Adrenal gland (tissue), 12 donors: ENCODE measurements around the gene ARHGAP12. TPM values are rescaled to one million over a fixed set of nuclear protein-coding genes. Genes with fewer than 3 reads are reported as not detected.

Source experiments
- DNase-seq, 7 donors: peaks; one replicate each; pipeline ENCODE4 v3.0.0-alpha.2; 2019 to 2020
- H3K27ac ChIP-seq, 5 donors: fragments of 200-600 bp; sonication (generic) in 4 of 5; 1 replicate in 3 of 5; 2 replicates in 2 of 5; pipeline versions ENCODE4 v1.5.1 to v1.8.0; 2016 to 2020; ENCODE audit warnings: mild to moderate bottlenecking in 1 of 5
- H3K27me3 ChIP-seq: fragments of 200-600 bp; 2 replicates; pipeline ENCODE4 v1.8.0; 2021
- H3K36me3 ChIP-seq, 2 donors: fragments of 200-600 bp; replicated peaks in 1 of 2; 1 replicate in 1 of 2; 2 replicates in 1 of 2; pipeline versions ENCODE4 v1.5.1 to v1.8.0; 2018 to 2022
- H3K4me1 ChIP-seq, 2 donors: fragments of 200-600 bp; replicated peaks in 1 of 2; 1 replicate in 1 of 2; 2 replicates in 1 of 2; pipeline versions ENCODE4 v1.5.1 to v1.8.0; 2018 to 2021
- H3K4me3 ChIP-seq, 4 donors: fragments of 200-600 bp; sonication (generic) in 3 of 4; one replicate each; pipeline ENCODE4 v1.5.1; 2016 to 2018
- H3K9me3 ChIP-seq, 3 donors: fragments of 200-600 bp; sonication (generic) in 1 of 3; replicated peaks in 1 of 3; 1 replicate in 2 of 3; 2 replicates in 1 of 3; pipeline versions ENCODE4 v1.5.1 to v1.8.0; 2016 to 2021
- CTCF ChIP-seq, 6 experiments: fragments of 450-650 bp in 4 of 6; fragments of 200-600 bp in 2 of 6; sonication (generic) in 1 of 6; IDR thresholded peaks; 1 replicate in 5 of 6; 2 replicates in 1 of 6; pipeline versions ENCODE4 v1.5.1 to v1.8.0; 2016 to 2021; ENCODE audit warnings: antibody characterized with exemption in 6 of 6, mild to moderate bottlenecking in 2 of 6, moderate library complexity in 1 of 6
- POLR2A ChIP-seq, 2 donors: fragments of 450-650 bp; IDR thresholded peaks; one replicate each; pipeline ENCODE4 v1.6.1; 2017; ENCODE audit warnings: antibody characterized with exemption in 2 of 2, mild to moderate bottlenecking in 2 of 2, moderate library complexity in 1 of 2
- WGBS, 4 donors: extraction: QIAGEN DNeasy Blood & Tissue Kit in 2 of 4; methylation state at CpG; one replicate each; pipeline versions ENCODE4 v1.1.5 to v1.1.7; 2013 to 2017; 5-methylcytosine and 5-hydroxymethylcytosine counted together
- intact Hi-C, 2 donors: fragments of 100-400 bp; cut with DNase I; formaldehyde crosslinking; loops; one replicate each; pipeline versions ENCODE4 v1.14.1 to v1.15.0; 2022 to 2023
- polyA plus RNA-seq, 3 donors: library from polyadenylated mRNA; stranded (reverse); fragments of 200-250 nt in 2 of 3; fragments of 350-450 nt in 1 of 3; fragmentation: Illumina TruSeq in 1 of 3; extraction: RNeasy Lipid Tissue Mini Kit (QIAGEN cat#74804) in 1 of 3; gene quantifications; one replicate each; pipeline ENCODE4 v1.2.3, GENCODE V29; 2013 to 2014
- total RNA-seq, 9 donors: library from RNA; depleted of rRNA in 4 of 9; stranded (reverse); fragments of >200 nt in 4 of 9; fragments of 120-200 nt in 1 of 9; fragmentation: NEBNext Ultra II Directional in 1 of 9; extraction: Animal tissue kit (Norgen Biotek cat#: 25700) in 1 of 9; gene quantifications; one replicate each; pipeline versions ENCODE4 v1.1.0 to v1.2.4, GENCODE V29; 2013 to 2023
- donor health status: healthy with polysubstance abuse.
- donor health status: Bipolar disorder and iron deficiency.
- donor health status: DM: yes; HTN: yes; CAD: no.
- donor health status: DM: no; HTN: no; CAD: no.
- donor health status: DM: no; HTN: no; CAD: no.
- donor health status: DM: yes; HTN: yes; CAD: no.

ARHGAP12 gene
- total and polyA plus RNA-seq, 12 donors, result 26.7 to 88.6 (median 38.1) TPM

- Histone ChIP-seq H3K36me3 (no peaks in the 10 kb centered on the region), H3K27me3 (no peaks in the 10 kb centered on the region), H3K4me1 (peaks cover 0 to 38% of the 10 kb centered on the region in 2 donors), H3K4me3 (no peak overlapping the region), H3K27ac (no peak overlapping the region), H3K9me3 (no peaks in the 10 kb centered on the region)
- intact Hi-C loops, result loop anchor here in 1 of 2 donors (10.0 kb wide), 1 partner anchor 51 kb away; the partner anchor contains the start of gene ARHGAP12
- DNase-seq, result no peak
- 33 to 72% (median 55%) methylated on average over 1 of the region's 1 CpG for WGBS, 4 donors
- no peak for TF ChIP-seq CTCF (IDR thresholded peaks at IDR 0.05)
These were observed 54.9 kb downstream of the ARHGAP12 start for GRCh38 chr10:31873724-31874123.

GRCh38 chr10:31871266-31872065, 57.2 kb downstream of the ARHGAP12 start:
- Histone ChIP-seq H3K36me3 (no peaks in the 10 kb centered on the region), H3K4me1 (peaks cover 0 to 35% of the 10 kb centered on the region in 2 donors), H3K27me3 (no peaks in the 10 kb centered on the region), H3K27ac (no peak overlapping the region), H3K4me3 (no peak overlapping the region), H3K9me3 (no peaks in the 10 kb centered on the region)
- no peak for DNase-seq
- TF ChIP-seq POLR2A (IDR thresholded peaks at IDR 0.05) (no peak), CTCF (IDR thresholded peaks at IDR 0.05) (no peak)
- intact Hi-C loops, result loop anchor here in 1 of 2 donors (10.0 kb wide), 1 partner anchor 53 kb away; the partner anchor contains the start of gene ARHGAP12
- WGBS, 4 donors, result 66 to 78% (median 74%) methylated on average over 7 of the region's 7 CpGs

- H3K36me3 ChIP-seq, result no peaks in the 10 kb centered on the region
- DNase-seq, result no peak
- 81 to 97% (median 86%) methylated on average over 3 of the region's 3 CpGs for WGBS, 4 donors
- peaks cover 9 to 37% of the 10 kb centered on the region in 2 donors for H3K4me1 ChIP-seq
- H3K27me3 ChIP-seq, result no peaks in the 10 kb centered on the region
- intact Hi-C loops, result loop anchor here (10.0 kb wide), 1 partner anchor 137 kb away; no protein-coding TSS in a partner anchor
- TF ChIP-seq POLR2A (IDR thresholded peaks at IDR 0.05) (no peak), CTCF (IDR thresholded peaks at IDR 0.05) (no peak)
- H3K9me3 ChIP-seq, result peaks cover 0 to 6% (median 0%) of the 10 kb centered on the region in 3 donors
- H3K4me3 ChIP-seq, result no peak overlapping the region
- H3K27ac ChIP-seq, result no peak overlapping the region
These were observed 61.0 kb downstream of the ARHGAP12 start for GRCh38 chr10:31867646-31868045.

- H3K36me3 ChIP-seq, result peaks cover 0 to under 1% of the 10 kb centered on the region in 2 donors
- WGBS, 4 donors, result 78 to 85% (median 79%) methylated on average over 4 of the region's 4 CpGs
- H3K27me3 ChIP-seq, result no peaks in the 10 kb centered on the region
- TF ChIP-seq CTCF (IDR thresholded peaks at IDR 0.05) (no peak), POLR2A (IDR thresholded peaks at IDR 0.05) (no peak)
- peak overlapping the region in 1 of 5 donors; percentile 4 for H3K27ac ChIP-seq
- intact Hi-C loops, result loop anchor here (10.0 kb wide), 1 partner anchor 139 kb away; no protein-coding TSS in a partner anchor
- H3K4me3 ChIP-seq, result no peak overlapping the region
- H3K9me3 ChIP-seq, result peaks cover 0 to 6% (median 0%) of the 10 kb centered on the region in 3 donors
- peaks cover 9 to 34% of the 10 kb centered on the region in 2 donors for H3K4me1 ChIP-seq
- DNase-seq, result no peak
These were observed 62.4 kb downstream of the ARHGAP12 start for GRCh38 chr10:31866118-31866670.
